ENCODE results near the gene ATG9A. TPM values are rescaled to one million over a fixed set of nuclear protein-coding genes. Genes with fewer than 3 reads are reported as not detected.
A peak's percentile ranks its signal among the peaks of the same experiment; 100 is the strongest.

ATG9A gene
- total RNA-seq, 1 experiment from 2014 or later = 46.4 TPM

GRCh38 chr2:219244789-219245147, 15.3 kb upstream of the ATG9A start:
- Histone ChIP-seq H3K18ac (ENCODE audit: insufficient read length, low read depth, low read length) (no peak overlapping the region), H3K4me2 (ENCODE audit: insufficient read depth, insufficient read length, low read length) (peak overlapping the region; percentile 77), H3K79me2 (ENCODE audit: insufficient read depth, low read length) (no peaks in the 10 kb centered on the region), H2BK5ac (ENCODE audit: insufficient read length, low read length) (no peak overlapping the region), H2BK12ac (ENCODE audit: insufficient read length, low read depth, low read length) (no peak overlapping the region), H2BK20ac (ENCODE audit: low read depth, low read length, poor library complexity, severe bottlenecking) (no peak overlapping the region), H3K14ac (ENCODE audit: insufficient read depth, low read length) (no peak overlapping the region), H3T11ph (ENCODE audit: low read length) (no peak overlapping the region), H4K5ac (ENCODE audit: insufficient read length, low read depth, low read length) (no peak overlapping the region), H4K91ac (ENCODE audit: insufficient read length, low read depth, low read length) (no peak overlapping the region), H3K23me2 (ENCODE audit: insufficient read length, low read depth, low read length, poor library complexity, severe bottlenecking) (no peaks in the 10 kb centered on the region), H3K9ac (ENCODE audit: extremely low read depth, insufficient read length, low read length) (no peak overlapping the region), H3K9me3 (ENCODE audit: control insufficient read depth, low read depth, low read length) (no peaks in the 10 kb centered on the region), H4K20me1 (ENCODE audit: control insufficient read depth, insufficient read depth, insufficient read length) (no peaks in the 10 kb centered on the region), H2AFZ (ENCODE audit: low read length) (no peak overlapping the region), H2BK120ac (ENCODE audit: low read depth, low read length, poor library complexity, severe bottlenecking) (no peak overlapping the region), H3K27me3 (ENCODE audit: insufficient read depth, low read length) (no peaks in the 10 kb centered on the region), H3K27ac (ENCODE audit: insufficient read length, low read depth, low read length) (no peak overlapping the region), H3K79me1 (ENCODE audit: insufficient read depth, low read depth, low read length, poor library complexity, severe bottlenecking) (no peaks in the 10 kb centered on the region), H3K23ac (ENCODE audit: insufficient read length, low read depth, low read length) (no peak overlapping the region), H3K56ac (ENCODE audit: insufficient read length, low read depth, low read length) (no peak overlapping the region), H2AK5ac (ENCODE audit: insufficient read length, low read length) (no peak overlapping the region), H3K4ac (ENCODE audit: low read depth, low read length) (no peak overlapping the region), H2BK15ac (ENCODE audit: low read depth, low read length) (no peak overlapping the region), H4K8ac (replicated peaks; ENCODE audit: insufficient read length, low read depth, low read length) (no peak overlapping the region), H3K4me1 (ENCODE audit: insufficient read depth, low read length) (peaks cover 2% of the 10 kb centered on the region; the same call in 1 of the 2 replicates)
- H3K9me3 Mint-ChIP-seq = no peaks in the 10 kb centered on the region
- TF ChIP-seq CTCF (conservative IDR thresholded peaks at IDR 0.05) = no peak
- no CpG with 5 or more reads among the region's 6 CpGs for WGBS (ENCODE audit: extremely low coverage, insufficient read length, low lambda C conversion rate)
- DNase-seq = no peak
- H3K36me3 Mint-ChIP-seq (ENCODE audit: insufficient read depth in 1 of 3, low read depth in 3 of 3) = peaks cover 0 to 13% (median 12%) of the 10 kb centered on the region in 3 experiments; a peak in 6 of 7 replicates
- peak overlapping the region; percentile 44 to 93 (median 55); a peak in 5 of 7 replicates for H3K27ac Mint-ChIP-seq
- peaks cover 19 to 24% of the 10 kb centered on the region in 2 experiments for H3K4me1 Mint-ChIP-seq
- H3K27me3 Mint-ChIP-seq (ENCODE audit: low read depth) = no peaks in the 10 kb centered on the region
- H3K4me3 Mint-ChIP-seq = peak overlapping the region; percentile 92 to 96

Measured in H9 (cell line).